NCI-H460 (cell line): ENCODE measurements around the gene HNRNPA2B1. TPM values are rescaled to one million over a fixed set of nuclear protein-coding genes. Genes with fewer than 3 reads are reported as not detected.
"Not testable (repeated sequence)": the region's sequence is repeated elsewhere in the genome, so short reads cannot be mapped to it uniquely, and the experiment has no call there.

ENCODE experiments used
- DNase-seq: peaks from one replicate; pipeline ENCODE4 v3.0.0-alpha.2; 2016; ENCODE audit warnings: low read depth; ENCODE audit errors: extremely low read depth
- total RNA-seq: library from RNA; depleted of rRNA; stranded (reverse); fragments of >200 nt; shearing (Covaris generic); gene quantifications from 2 replicates; pipeline ENCODE4 v1.2.3, GENCODE V29; 2014

HNRNPA2B1 gene
- total RNA-seq, 1 experiment from 2014 or later, result 284 TPM

DNA sequence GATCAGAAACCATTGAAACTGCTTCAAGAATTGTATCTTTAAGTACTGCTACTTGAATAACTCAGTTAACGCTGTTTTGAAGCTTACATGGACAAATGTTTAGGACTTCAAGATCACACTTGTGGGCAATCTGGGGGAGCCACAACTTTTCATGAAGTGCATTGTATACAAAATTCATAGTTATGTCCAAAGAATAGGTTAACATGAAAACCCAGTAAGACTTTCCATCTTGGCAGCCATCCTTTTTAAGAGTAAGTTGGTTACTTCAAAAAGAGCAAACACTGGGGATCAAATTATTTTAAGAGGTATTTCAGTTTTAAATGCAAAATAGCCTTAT lies 14.7 kb downstream of the HNRNPA2B1 start:
- DNase-seq, result no peak

DNA sequence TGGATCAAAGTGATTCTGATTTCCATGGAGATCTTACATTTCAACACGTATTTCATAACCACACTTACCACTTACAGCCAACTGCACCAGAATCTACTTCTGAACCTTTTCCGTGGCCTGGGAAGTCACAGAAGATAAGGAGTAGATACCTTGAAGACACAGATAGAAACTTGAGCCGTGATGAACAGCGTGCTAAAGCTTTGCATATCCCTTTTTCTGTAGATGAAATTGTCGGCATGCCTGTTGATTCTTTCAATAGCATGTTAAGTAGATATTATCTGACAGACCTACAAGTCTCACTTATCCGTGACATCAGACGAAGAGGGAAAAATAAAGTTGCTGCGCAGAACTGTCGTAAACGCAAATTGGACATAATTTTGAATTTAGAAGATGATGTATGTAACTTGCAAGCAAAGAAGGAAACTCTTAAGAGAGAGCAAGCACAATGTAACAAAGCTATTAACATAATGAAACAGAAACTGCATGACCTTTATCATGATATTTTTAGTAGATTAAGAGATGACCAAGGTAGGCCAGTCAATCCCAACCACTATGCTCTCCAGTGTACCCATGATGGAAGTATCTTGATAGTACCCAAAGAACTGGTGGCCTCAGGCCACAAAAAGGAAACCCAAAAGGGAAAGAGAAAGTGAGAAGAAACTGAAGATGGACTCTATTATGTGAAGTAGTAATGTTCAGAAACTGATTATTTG lies 15.3 kb downstream of the HNRNPA2B1 start:
- no peak for DNase-seq

DNA sequence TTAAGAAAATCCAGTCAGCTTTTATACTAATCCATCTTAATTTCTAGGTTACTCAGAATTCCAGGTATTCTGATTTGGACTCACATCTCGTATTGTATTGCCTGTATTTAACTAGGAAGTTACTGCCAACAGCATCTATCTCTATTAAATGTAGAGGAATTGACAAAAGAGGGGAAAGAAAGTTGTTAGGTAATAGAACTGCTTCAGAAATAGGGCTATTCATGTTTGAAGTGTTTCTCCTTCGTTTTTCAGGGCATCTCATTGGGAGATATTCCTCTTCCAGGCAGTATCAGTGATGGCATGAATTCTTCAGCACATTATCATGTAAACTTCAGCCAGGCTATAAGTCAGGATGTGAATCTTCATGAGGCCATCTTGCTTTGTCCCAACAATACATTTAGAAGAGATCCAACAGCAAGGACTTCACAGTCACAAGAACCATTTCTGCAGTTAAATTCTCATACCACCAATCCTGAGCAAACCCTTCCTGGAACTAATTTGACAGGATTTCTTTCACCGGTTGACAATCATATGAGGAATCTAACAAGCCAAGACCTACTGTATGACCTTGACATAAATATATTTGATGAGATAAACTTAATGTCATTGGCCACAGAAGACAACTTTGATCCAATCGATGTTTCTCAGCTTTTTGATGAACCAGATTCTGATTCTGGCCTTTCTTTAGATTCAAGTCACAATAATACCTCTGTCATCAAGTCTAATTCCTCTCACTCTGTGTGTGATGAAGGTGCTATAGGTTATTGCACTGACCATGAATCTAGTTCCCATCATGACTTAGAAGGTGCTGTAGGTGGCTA lies 16.1 kb downstream of the HNRNPA2B1 start:
- not testable (repeated sequence) for DNase-seq

DNA sequence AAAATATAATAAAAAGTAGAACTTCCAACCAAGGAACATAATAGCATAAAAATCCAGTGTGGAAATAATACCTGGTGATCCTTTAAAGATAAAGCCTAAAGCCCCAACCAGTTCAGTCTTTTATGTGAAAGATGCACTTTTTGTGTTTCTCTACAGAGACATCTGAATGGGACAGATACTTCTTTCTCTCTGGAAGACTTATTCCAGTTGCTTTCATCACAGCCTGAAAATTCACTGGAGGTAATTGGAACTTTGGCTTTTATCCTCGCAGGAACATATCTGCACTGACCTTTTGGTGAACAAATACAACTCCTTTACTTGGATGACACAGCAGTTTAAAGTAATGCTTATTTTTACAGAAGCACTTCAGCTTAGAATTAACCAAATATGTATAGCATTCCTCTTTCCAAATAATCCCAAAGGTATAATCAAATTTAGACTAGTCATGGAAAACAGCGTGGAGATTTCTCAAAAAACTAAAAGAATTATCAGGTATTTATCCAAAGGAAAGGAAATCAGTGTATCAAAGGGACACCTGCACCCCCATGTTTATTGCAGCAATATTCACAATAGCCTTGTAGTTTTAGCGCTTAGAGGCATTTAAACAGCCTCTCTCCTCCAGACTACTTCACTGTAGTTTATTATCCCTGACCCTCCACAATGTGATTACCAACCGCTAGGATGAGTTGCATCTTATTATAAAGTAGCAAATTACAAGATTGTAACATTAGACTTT lies 16.8 kb downstream of the HNRNPA2B1 start:
- no peak for DNase-seq

DNA sequence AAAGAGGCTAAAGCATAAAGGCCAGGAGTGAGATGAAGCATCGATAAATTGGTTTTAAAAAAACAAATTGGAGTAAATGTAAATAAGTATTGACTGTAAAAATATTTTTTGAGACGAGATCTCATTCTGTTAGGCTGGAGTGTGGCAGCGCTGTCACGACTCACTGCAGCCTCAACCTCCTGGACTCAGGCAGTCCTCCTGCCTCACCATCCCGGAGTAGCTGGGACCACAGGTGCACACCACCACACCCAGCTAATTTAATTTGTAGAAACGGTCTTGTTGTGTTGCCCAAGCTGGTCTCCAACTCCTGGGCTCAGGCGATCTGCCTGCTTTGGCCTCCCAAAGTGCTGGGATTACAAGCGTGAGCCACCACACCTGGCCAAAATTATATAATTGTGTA lies 17.8 kb downstream of the HNRNPA2B1 start:
- no peak for DNase-seq

DNA sequence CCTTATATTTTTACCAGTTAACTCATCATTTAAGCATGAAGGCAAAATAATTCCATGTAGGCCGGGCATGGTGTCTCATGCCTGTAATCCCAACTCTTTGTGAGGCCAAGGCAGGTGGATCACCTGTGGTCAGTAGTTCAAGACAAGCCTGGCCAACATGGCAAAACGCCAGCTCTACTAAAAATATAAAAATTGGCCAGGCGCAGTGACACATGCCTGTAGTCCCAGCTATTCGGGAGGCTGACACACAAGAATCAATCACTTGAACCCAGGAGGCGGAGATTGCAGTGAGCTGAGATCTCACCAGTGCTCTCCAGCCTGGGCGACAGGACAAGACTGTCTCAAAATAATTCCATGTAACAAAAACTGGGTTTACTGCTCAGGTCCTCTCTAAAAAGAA lies 18.3 kb downstream of the HNRNPA2B1 start:
- no peak for DNase-seq

DNA sequence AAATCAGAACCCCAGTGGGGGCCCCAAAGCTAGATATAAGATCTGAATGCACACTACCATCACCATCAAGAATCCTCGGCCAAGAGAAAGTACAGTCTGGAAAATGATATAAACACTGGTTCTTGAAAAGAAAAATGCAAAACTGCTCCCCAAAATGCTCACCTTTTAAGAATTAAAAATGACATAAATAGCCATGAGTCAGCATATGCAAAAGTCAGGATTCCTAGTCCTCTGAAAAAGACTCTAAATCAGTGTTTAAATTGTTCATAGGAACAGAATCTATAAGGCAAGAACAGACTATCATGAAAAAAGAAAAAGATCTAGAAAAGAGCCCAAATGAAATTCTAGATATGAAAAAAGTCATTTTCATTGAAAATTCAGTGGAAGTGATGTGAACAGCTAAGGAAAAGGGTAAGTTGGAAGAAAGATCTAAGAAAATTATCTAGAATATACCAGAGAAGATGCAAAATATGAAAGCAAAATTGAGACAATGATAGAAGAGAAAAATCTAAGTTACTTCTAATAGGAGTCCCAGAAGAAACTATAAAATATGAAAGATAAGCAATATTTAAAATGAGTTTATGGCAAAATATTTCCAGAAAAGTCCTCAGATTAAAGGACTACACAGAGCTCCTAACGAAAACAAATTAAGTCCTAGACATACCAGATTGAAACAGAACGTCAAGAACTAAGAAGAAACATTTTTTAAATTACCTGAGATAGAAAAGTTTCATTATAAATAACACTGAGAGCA lies 18.9 kb downstream of the HNRNPA2B1 start:
- no peak for DNase-seq

DNA sequence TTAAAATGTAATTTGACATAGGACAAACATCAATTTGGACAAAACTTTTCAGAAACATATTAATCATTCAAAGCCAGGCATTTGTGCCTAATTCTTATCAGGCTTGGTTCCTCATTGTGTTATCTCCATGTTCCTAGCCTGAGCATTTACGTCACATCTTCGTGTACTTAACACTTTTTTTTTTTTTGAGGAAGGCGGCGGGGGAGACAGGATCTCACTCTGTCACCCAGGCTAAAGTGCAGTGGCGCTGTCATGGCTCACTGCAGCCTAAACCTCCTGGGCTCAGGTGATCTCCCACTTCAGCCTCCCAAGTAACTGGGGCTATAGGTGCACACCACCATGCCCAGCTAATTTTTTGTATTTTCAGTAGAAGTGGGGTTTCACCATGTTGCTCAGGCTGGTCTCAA lies 19.8 kb downstream of the HNRNPA2B1 start:
- DNase-seq, result no peak

DNA sequence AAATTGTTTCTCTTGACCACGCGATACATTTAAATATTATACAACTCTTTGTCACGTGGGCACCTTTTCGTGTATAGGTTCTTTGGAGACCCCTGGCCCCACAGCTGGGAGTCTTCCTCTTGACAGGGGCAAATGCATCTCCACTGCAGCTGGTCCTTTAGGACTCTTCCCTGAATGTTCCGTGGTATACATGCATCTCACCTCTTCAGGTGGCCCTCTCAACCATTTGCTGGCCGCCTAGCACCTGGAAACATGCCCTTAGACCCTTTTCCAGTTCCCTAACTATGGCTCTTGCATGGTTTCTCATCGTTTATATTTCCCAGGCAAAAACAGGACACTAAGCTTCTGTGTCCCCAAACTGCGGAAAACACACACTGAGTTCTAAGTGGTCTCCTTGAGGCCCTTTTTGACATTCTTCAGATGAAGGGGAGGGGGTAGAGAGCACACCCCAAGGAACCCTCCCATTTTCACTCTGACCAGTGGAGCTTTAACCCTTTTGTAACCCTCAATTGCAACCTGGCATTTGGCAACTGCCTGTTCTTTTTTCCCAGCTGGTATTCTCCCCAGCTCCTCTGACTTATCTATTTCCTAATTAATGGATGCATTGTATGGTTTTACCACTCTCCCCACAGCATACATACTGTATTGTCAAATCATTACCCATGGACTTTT lies 20.6 kb downstream of the HNRNPA2B1 start:
- DNase-seq, result no peak

DNA sequence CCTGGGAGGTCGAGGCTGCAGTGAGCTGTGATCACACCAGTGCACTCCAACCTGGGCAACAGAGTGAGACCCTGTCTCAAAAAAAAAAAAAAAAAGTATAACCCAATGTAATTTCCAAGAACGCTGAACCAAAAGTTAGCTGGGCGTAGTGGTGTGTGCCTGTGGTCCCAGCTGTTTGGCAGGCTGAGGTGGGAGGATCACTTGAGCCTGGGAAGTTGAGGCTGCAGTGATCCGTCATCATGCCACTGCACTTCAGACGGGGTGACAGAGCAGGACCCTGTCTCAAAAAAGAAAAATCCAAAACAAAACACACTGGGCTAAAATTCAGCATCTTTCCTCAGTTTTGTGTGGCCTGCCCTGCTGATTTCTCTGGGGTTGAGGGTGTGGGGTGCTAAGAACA lies 21.1 kb downstream of the HNRNPA2B1 start:
- no peak for DNase-seq

DNA sequence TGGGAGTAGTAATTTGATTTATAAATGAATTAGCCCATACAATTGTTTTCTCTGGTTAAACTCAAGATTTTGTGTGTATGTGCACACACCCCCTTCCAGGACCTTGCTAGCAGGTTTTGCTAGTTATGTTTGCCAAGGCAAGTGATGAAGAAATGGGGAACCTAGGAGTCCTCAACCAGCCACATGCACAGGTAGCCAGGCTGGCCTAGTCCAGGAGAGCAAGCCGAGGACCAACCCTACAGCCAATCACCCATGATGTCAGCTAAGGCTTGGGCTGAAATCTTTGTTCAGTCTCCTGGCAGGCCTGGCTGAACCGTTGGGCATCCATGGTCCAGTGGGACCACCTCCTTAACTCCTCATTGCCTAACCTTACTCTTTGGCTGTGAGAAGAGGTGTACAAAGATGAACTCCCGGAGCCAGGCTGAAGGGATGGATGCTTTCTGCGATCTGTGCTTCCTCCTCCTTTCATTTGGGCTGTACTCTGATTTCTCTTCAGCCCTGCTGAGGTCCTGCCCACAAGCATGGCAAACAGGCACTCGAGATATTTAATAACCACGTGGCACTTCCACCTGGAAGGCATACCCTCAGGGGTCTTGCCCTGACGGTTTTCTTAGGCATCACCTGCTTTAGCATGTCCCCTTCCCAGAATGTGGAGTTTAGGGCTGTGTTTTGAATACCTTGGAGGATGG lies 22.1 kb downstream of the HNRNPA2B1 start:
- no peak for DNase-seq

DNA sequence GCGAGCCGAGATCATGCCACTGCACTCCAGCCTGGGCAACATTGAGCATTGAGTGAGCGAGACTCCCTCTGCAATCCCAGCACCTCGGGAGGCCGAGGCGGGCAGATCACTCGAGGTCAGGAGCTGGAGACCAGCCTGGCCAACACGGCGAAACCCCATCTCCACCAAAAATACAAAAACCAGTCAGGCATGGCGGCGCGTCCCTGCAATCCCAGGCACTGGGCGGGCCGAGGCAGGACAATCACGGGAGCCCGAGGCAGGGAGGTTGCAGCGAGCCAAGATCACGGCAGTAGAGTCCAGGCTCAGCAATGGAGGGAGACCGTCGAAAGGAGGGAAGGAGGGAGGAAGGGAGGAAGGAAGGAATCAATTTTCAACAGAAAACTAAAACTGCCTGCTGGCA lies 23.3 kb downstream of the HNRNPA2B1 start:
- not testable (repeated sequence) for DNase-seq

DNA sequence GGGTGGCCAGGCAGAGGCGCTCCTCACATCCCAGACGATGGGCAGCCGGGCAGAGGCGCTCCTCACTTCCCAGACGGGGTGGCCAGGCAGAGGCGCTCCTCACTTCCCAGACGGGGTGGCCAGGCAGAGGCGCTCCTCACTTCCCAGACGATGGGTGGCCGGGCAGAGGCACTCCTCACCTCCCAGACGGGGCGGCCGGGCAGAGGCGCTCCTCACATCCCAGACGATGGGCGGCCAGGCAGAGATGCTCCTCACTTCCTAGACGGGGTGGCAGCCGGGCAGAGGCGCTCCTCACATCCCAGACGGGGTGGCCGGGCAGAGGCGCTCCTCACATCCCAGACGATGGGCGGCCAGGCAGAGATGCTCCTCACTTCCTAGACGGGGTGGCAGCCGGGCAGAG lies 23.9 kb downstream of the HNRNPA2B1 start:
- not testable (repeated sequence) for DNase-seq

DNA sequence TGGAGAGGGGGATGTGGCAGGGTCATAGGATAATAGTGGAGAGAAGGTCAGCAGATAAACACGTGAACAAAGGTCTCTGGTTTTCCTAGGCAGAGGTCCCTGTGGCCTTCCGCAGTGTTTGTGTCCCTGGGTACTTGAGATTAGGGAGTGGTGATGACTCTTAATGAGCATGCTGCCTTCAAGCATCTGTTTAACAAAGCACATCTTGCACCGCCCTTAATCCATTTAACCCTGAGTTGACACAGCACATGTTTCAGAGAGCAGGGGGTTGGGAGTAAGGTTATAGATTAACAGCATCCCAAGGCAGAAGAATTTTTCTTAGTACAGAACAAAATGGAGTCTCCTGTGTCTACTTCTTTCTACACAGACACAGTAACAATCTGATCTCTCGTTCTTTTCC lies 24.6 kb downstream of the HNRNPA2B1 start:
- DNase-seq, result not testable (repeated sequence)

DNA sequence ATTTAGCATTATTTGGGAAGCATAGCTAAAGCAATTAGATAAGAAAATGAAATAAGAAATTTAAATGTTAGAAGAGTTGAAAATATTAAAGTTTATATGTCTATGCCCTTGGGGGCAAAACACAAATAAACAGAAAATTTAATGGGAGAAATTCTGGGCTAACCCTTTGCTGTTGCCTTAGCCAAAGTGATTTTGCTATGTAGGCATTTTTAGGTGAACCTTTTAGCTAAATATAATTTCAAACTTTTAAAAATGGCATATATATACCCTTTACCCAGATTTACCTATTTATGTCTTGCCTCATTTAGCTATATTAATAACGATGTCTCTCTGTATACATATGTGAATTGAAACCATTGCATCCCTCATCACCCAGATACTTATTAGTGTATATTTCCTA lies 28.5 kb downstream of the HNRNPA2B1 start:
- no peak for DNase-seq

DNA sequence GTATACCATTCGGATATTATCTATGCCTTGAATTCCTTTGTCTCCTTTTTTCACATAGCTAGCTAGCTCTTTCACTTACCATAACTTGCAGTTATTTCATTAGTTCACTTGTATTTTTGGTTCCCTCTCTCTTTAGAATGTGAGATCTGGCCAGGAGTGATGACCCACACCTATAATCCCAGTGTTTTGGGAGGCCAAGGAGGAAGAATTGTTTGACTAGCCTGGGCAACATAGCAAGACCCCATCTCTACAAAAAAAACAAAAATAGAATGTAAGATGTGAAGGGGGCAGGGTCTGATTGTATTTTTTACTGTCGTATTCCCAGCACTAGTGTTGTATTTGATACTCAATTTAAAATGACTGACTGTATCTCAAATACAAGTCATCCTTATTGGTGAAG lies 28.9 kb downstream of the HNRNPA2B1 start:
- DNase-seq, result no peak

DNA sequence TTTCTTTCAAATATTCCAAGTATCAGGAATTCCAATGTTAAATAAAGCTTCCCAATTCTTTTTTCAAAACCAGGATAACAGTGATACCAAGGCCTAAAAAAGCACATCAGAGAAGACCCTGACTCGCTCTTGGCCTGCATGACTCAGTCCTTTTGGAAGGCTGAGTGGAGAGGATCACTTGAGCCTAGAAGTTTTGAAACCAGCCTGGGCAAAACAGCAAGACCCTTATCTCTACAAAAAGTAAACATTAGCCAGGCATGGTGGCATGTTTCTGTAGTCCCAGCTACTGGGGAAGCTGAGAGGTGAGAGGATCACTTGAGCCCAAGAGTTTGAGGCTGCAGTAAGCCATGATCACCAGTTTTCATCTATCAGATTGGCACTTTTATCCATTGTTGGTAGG lies 29.9 kb downstream of the HNRNPA2B1 start:
- DNase-seq, result no peak

DNA sequence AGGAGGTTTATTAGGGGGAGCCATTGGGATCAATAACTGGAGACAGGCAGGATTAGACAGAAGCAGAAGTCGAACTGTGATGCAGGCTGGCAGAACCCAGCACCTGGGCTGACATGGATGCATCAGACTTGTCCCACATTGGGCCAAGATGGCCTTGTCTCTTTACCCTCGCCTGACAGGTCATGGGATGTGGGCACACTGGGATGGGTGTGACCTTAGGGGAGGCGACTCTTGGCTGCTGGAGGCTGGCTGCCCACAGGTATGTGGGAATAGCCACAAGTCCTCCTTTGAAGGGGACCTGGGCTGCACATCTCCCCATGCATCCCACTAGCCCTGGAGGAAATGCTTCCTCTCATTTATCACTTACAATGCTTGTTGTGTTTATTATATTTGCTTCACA lies 31.3 kb downstream of the HNRNPA2B1 start:
- no peak for DNase-seq

DNA sequence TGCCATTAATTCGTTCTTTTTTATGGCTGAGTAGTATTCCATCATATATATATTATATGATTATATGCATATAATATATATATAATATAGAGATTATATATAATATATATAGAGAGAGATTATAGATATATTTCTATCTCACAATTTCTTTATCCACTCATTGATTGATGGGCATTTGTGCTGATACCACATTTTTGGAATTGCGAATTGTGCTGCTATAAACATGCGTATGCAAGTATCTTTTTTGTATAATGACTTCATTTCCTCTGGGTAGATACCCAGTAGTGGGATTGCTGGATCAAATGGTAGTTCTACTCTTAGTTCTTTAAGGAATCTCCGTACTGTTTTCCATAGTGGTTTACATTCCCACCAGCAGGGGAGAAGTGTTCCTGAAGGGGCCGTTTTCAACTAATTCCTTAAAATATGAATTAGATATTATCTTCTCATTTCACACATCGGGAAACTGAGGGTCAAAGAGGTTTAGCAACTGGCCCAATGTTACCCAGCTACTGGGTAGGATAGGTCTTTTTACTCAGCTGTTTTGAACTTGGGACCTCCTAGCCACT lies 32.0 kb downstream of the HNRNPA2B1 start:
- DNase-seq, result no peak
